GM12875 (cell line): ENCODE data around the gene PIEZO1.
A peak's percentile ranks its signal among the peaks of the same experiment; 100 is the strongest.

Experiments
- H3K4me3 ChIP-seq: one replicate; pipeline ENCODE4 v1.5.1; 2011; ENCODE audit warnings: low read depth, low read length, control low read depth
- TF ChIP-seq, protein P1 (sequence below): IDR thresholded peaks from 2 replicates; pipeline ENCODE4 v1.5.1; 2011; ENCODE audit warnings: low read depth, mild to moderate bottlenecking, control low read depth, inconsistent platforms, low read length, moderate library complexity, borderline replicate concordance; ENCODE audit not compliant: insufficient read depth

Gene PIEZO1

DNA sequence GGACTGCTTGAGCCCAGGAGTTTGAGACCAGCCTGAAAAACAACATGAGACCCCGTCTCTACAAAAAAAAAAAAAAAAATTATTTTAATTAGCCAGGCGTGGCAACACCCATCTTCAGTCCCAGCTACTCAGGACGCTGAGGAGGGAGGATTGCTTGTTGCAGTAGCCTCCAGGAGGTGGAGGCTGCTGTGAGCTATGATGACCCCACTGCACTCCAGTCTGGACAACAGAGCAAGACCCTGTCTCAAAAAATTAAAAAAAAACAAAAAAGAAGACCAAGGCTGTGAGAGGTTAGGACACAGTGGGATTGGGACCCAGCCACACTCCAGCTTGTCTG lies 97.4 kb downstream of the PIEZO1 start:
- TF ChIP-seq, protein P1, sequence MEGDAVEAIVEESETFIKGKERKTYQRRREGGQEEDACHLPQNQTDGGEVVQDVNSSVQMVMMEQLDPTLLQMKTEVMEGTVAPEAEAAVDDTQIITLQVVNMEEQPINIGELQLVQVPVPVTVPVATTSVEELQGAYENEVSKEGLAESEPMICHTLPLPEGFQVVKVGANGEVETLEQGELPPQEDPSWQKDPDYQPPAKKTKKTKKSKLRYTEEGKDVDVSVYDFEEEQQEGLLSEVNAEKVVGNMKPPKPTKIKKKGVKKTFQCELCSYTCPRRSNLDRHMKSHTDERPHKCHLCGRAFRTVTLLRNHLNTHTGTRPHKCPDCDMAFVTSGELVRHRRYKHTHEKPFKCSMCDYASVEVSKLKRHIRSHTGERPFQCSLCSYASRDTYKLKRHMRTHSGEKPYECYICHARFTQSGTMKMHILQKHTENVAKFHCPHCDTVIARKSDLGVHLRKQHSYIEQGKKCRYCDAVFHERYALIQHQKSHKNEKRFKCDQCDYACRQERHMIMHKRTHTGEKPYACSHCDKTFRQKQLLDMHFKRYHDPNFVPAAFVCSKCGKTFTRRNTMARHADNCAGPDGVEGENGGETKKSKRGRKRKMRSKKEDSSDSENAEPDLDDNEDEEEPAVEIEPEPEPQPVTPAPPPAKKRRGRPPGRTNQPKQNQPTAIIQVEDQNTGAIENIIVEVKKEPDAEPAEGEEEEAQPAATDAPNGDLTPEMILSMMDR: no peak
- no peak overlapping the region for H3K4me3 ChIP-seq

DNA sequence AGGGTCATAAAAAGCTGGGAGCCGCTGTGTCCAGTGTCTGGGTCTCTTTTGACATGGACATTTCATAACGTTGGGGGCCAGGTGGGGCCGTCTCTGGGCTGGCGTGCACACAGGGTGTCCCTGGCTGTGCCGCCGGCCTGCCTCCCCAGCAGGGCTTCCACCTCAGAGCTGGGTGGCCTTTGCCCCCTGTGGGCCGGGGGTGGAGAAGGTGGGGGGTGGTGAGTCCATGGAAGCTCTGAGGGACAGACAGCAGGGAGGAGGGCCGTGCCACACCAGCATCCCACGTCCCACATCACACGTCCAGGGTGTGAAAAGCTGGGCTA lies 97.8 kb downstream of the PIEZO1 start:
- no peak overlapping the region for H3K4me3 ChIP-seq
- TF ChIP-seq, protein P1: no peak

DNA sequence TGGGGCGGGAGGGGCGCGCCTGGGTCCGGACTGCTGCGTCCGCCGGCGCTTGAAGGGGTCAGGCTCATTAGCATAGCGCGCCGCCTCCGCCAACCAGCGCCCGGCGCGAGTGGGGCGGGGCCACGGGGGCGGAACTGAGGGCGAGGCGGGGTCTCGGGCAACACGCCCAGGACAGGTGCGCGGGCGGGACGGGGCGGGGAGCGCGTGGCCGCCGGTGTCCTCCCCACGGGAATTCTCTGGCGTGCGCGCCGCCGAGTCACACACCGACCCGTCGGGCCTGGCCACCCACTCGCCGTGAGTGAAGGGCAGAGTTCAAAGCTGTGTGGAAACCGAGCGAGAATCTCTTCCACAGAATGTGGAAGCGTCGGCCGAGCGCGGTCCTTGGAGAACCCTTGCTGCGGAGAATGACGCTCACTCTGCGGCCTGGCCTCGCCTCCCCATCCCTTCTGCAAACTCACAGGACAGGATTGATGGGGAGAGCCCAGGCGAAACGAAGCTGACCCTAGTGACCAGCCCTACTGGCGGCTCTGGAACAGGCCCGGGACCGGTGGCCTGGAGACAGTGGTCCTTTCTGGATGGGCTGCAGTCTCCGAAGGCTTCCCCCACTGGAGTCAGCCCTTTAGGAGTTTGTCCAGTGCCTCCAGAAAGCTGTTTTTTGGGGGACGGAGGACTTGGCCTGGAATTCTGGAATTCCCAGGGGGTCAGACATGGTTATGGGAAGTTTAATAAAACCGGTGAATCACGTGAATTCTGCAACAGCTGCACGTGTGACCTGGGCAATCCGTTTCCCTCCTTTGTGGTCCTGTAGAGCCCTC lies 98.4 kb downstream of the PIEZO1 start, which contains the start of gene SNAI3:
Gene SNAI3 (minus strand): TSS at position 69 of the 815 bp plus-strand sequence. CDS start 101 bp downstream, outside the sequence.
- H3K4me3 ChIP-seq: peak within 1 kb of the TSS; percentile 65
- TF ChIP-seq, protein P1: no peak

DNA sequence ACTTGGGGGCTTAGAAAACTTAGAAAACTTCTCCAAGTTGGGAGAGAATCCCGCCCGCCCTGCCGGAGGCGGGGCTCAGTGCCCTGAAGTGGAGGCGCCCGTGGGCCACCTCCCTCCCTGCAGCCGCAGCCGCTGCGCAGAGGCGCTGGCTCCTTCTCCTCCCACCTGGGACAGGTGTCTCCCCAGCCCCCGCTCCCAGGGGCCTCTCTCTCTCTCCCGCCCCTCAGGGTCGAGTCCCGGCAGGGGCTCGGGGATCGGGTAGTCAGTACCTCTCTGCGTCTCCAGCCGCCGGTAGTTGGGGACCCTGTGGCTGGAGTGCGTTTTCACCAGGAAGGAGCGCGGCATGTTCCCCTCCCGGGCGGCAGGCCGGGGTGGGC lies 99.0 kb downstream of the PIEZO1 start:
- peak overlapping the region; percentile 65 for H3K4me3 ChIP-seq
- TF ChIP-seq, protein P1: no peak

DNA sequence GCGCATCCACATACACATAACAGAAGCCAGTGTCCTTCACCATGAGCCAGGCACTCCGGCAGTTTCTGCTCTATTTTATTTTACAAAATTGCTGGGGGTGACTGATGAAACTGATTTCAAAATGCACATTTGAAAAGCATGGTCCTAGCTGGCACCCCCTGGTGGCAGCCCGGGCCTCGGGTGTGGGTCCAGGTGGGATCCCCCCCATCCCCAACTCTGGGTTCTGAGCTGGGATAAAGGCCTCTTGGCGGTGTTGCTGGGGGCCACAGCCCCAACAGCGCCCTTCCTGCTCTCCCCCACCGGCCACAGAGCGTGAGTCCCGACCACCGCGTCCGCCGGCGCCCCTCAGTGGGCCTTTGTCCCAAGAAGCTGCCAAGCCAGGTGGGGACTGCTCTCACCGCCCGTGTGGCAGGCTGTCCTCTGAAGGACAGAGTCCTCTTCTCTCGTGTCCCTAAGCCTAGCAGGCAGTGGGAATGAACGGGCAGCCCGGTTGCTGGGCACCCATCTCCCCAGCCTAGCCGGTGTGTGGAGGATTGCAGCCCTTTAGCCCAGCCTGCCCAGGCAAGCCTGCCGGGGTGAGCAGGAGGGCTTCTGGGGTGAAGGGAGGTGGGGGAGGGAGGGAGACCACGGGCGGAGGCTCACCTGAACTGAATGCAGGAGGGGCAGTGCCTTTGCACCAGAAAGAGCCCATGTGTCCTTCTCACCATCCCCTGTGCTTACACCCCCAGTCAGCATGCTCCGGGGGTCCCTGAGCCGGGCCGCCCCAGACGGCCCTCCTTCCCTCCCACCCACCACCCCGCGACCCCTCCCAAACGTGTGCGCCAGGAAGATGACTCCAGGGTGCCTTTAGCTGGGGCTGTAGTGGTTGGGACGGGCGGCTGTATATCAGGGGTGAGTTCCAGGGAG lies 99.6 kb downstream of the PIEZO1 start:
- TF ChIP-seq, protein P1: peak; percentile 68
- H3K4me3 ChIP-seq: peak overlapping the region; percentile 65

DNA sequence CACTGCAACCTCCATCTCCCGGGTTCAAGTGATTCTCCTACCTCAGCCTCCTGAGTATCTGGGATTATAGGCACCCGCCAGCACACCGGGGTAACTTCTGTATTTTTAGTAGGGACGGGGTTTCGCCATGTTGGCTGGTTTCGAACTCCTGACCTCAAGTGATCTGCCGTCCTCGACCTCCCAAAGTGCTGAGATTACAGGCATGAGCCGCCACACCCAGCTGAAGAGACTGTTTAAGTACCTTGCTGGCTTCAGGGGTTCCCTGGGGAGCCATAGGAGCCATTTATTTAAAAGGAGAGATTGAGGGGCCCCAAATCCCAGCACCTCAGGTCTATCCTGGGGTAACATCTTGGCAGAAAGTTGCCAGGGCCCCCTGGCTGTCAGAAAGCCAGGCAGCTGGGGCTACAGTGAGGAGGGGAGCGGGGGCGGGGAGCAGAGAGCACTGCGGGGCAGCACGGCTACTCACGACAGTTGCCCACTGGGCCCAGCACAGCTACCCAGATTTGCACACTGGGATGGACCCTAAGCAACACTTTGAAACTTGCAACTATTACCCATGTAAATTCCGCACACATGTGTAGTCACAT lies 100.4 kb downstream of the PIEZO1 start:
- no peak overlapping the region for H3K4me3 ChIP-seq
- TF ChIP-seq, protein P1: no peak
